ENCODE data around the gene CLCF1.

- TF ChIP-seq CTCF (IDR thresholded peaks at IDR 0.05) (no peak), FOXM1 (IDR thresholded peaks at IDR 0.05; ENCODE audit: low read depth) (no peak), USF1 (IDR thresholded peaks at IDR 0.05; ENCODE audit: borderline replicate concordance, low read depth) (no peak), YY1 (IDR thresholded peaks at IDR 0.05; ENCODE audit: low read depth) (no peak), USF2 (IDR thresholded peaks at IDR 0.05; ENCODE audit: borderline replicate concordance, low read depth, low read length) (no peak), RAD21 (IDR thresholded peaks at IDR 0.05; ENCODE audit: low read length) (no peak), TAF1 (IDR thresholded peaks at IDR 0.05; ENCODE audit: borderline replicate concordance, low read depth, low read length) (no peak), SIN3A (IDR thresholded peaks at IDR 0.05; ENCODE audit: borderline replicate concordance, low read depth, low read length) (no peak), TEAD4 (IDR thresholded peaks at IDR 0.05; ENCODE audit: borderline replicate concordance, insufficient read depth) (no peak), MAX (IDR thresholded peaks at IDR 0.05; ENCODE audit: low read depth) (no peak)
Observed at GRCh38 chr11:67393437-67393836, 20.0 kb upstream of the CLCF1 start.
